ENCODE results near the gene HEXD. TPM values are rescaled to one million over a fixed set of nuclear protein-coding genes. Genes with fewer than 3 reads are reported as not detected.

The HEXD gene
- total and polyA plus RNA-seq, 12 donors, result 8.9 to 292 (median 43.8) TPM

GRCh38 chr17:82390860-82391435 is 27.2 kb upstream of the HEXD start:
- DNase-seq, result no peak
- Histone ChIP-seq H3K27ac (no peak overlapping the region), H3K4me1 (replicated peaks in 1 of 2) (no peaks in the 10 kb centered on the region), H3K4me3 (no peak overlapping the region), H3K9me3 (replicated peaks in 1 of 3) (no peaks in the 10 kb centered on the region), H3K27me3 (no peaks in the 10 kb centered on the region), H3K36me3 (replicated peaks in 1 of 2) (peaks cover 0 to 5% of the 10 kb centered on the region in 2 donors)
- 86 to 98% (median 93%) methylated on average over 9 to 13 of the region's 13 CpGs for WGBS, 4 donors
- intact Hi-C loops (cut with DNase I), result no loop called here
- TF ChIP-seq POLR2A (IDR thresholded peaks at IDR 0.05) (no peak), CTCF (IDR thresholded peaks at IDR 0.05) (no peak)

GRCh38 chr17:82391496-82392066 is 26.6 kb upstream of the HEXD start:
- TF ChIP-seq POLR2A (IDR thresholded peaks at IDR 0.05) (no peak), CTCF (IDR thresholded peaks at IDR 0.05) (no peak)
- no peaks in the 10 kb centered on the region for H3K4me1 ChIP-seq (replicated peaks in 1 of 2)
- WGBS, 4 donors, result 95 to 100% (median 96%) methylated on average over 3 to 23 of the region's 23 CpGs
- no peaks in the 10 kb centered on the region for H3K27me3 ChIP-seq
- no peaks in the 10 kb centered on the region for H3K9me3 ChIP-seq (replicated peaks in 1 of 3)
- intact Hi-C loops (cut with DNase I), result no loop called here
- peaks cover 0 to 5% of the 10 kb centered on the region in 2 donors for H3K36me3 ChIP-seq (replicated peaks in 1 of 2)
- H3K4me3 ChIP-seq, result no peak overlapping the region
- DNase-seq, result no peak
- no peak overlapping the region for H3K27ac ChIP-seq

- Histone ChIP-seq H3K36me3 (replicated peaks in 1 of 2) (peaks cover 0 to 5% of the 10 kb centered on the region in 2 donors), H3K4me1 (replicated peaks in 1 of 2) (no peaks in the 10 kb centered on the region), H3K4me3 (no peak overlapping the region), H3K27ac (no peak overlapping the region), H3K27me3 (no peaks in the 10 kb centered on the region), H3K9me3 (replicated peaks in 1 of 3) (no peaks in the 10 kb centered on the region)
- TF ChIP-seq POLR2A (IDR thresholded peaks at IDR 0.05), result no peak
- no peak for TF ChIP-seq CTCF (IDR thresholded peaks at IDR 0.05)
- DNase-seq, result no peak
- WGBS, 4 donors, result 93 to 95% (median 93%) methylated on average over 22 to 28 of the region's 28 CpGs
- intact Hi-C loops (cut with DNase I), result no loop called here
Measured at GRCh38 chr17:82392209-82392920, 25.8 kb upstream of the HEXD start.

- no peaks in the 10 kb centered on the region for H3K4me1 ChIP-seq (replicated peaks in 1 of 2)
- H3K4me3 ChIP-seq, result no peak overlapping the region
- H3K9me3 ChIP-seq (replicated peaks in 1 of 3), result no peaks in the 10 kb centered on the region
- no peak overlapping the region for H3K27ac ChIP-seq
- H3K27me3 ChIP-seq, result no peaks in the 10 kb centered on the region
- TF ChIP-seq POLR2A (IDR thresholded peaks at IDR 0.05) (no peak), CTCF (IDR thresholded peaks at IDR 0.05) (no peak)
- H3K36me3 ChIP-seq (replicated peaks in 1 of 2), result peaks cover 0 to 5% of the 10 kb centered on the region in 2 donors
- DNase-seq, result no peak
- 92 to 98% (median 95%) methylated on average over 9 to 15 of the region's 15 CpGs for WGBS, 4 donors
- intact Hi-C loops (cut with DNase I), result no loop called here
Measured at GRCh38 chr17:82392941-82393340, 25.2 kb upstream of the HEXD start.
